ENCODE results near the gene EXO1. TPM values are rescaled to one million over a fixed set of nuclear protein-coding genes. Genes with fewer than 3 reads are reported as not detected.

Gene EXO1
- total RNA-seq, 1 donor from 2014 or later: 0.35 TPM

DNA sequence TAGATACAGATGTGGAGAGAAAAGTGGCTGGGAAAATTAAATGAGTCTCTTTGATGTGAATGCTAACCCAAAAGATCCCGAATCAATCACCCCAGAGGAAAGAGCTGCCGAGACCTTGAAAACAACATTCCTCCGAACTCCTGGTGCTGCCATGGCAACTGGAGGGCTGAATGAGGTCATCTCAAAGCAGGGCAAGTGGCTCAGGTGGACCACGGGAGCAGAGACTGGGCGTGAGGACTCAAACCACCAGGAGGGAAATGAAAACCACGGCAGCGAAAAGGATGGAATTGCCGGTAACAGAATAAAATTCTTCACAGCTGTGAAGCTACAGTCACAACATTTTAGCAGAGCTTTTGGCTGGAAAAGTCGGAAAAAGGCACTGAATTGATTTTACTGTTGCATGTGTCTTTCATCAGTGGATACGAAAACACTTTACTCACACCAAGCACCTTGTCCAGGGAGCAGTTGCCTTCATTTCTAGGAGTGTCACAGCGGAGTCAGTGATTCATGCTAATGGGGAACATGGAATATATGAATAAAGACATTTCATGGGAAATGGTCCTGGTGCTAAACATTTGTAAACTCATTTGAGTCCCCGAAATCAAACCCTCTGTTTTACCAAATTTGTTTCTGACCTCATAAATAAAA, 86.3 kb downstream of the EXO1 start:
- ATAC-seq (no peak), DNase-seq (no peak)
- intact Hi-C loops (cut with micrococcal nuclease): no loop called here

- ATAC-seq (peak; percentile 41), DNase-seq (no peak)
- intact Hi-C loops (cut with micrococcal nuclease): no loop called here
Measured at GRCh38 chr1:241934866-241935265, 86.9 kb downstream of the EXO1 start.

Other genes starting within 250 kb of the EXO1 start
- 6.0 TPM for gene CHML, start 207.8 kb upstream of the EXO1 start, total RNA-seq
- 4.3 TPM for gene OPN3, start 207.8 kb upstream of the EXO1 start, total RNA-seq
- not detected for gene WDR64, start 195.9 kb upstream of the EXO1 start, total RNA-seq
- not detected for gene BECN2, start 109.6 kb downstream of the EXO1 start, total RNA-seq
- gene MAP1LC3C, start 150.9 kb downstream of the EXO1 start, total RNA-seq: not detected

Measured in left ventricle myocardium superior (tissue), 1 donor.